SK-N-SH (cell line): Measurements from ENCODE around the gene TPRG1. TPM values are rescaled to one million over a fixed set of nuclear protein-coding genes. Genes with fewer than 3 reads are reported as not detected.

Experiments
- CTCF ChIA-PET: fragments of 300-600, 350-600 bp; formaldehyde crosslinking; extraction: SDS; loops from one replicate; lab custom pipeline; 2021; lab: Yijun Ruan, JAX
- POLR2A ChIA-PET: fragments of 350-600 bp; sonication (Branson Sonifier 250); formaldehyde crosslinking; extraction: SDS; loops from one replicate; lab custom pipeline; 2020; ENCODE audit warnings: antibody characterized with exemption, inconsistent platforms; lab: Yijun Ruan, JAX
- DNase-seq: peaks from one replicate; pipeline ENCODE4 v3.0.0; 2012
- H2AFZ ChIP-seq: fragments of 200-600 bp; sonication (generic); 2 replicates; pipeline ENCODE4 v1.8.1; 2016; ENCODE audit warnings: antibody characterized with exemption, mild to moderate bottlenecking, low read depth
- H3F3A ChIP-seq: fragments of 200-600 bp; sonication (generic); replicated peaks from 2 replicates; pipeline ENCODE3; 2016; ENCODE audit warnings: antibody characterized with exemption, mild to moderate bottlenecking; ENCODE audit not compliant: insufficient read depth
- H3K27ac ChIP-seq, 2 experiments: fragments of 200-500 bp in 1 of 2; fragments of 200-600 bp in 1 of 2; sonication (Bioruptor generic) in 1 of 2; sonication (generic), shearing (Covaris generic) in 1 of 2; 2 replicates each; pipeline versions ENCODE4 v1.5.1 to v1.6.1; 2014 to 2016; ENCODE audit warnings: low read depth in 2 of 2, inconsistent platforms in 1 of 2, low read length in 1 of 2, mild to moderate bottlenecking in 1 of 2, mixed read lengths in 1 of 2
- H3K27me3 ChIP-seq: fragments of 200-600 bp; sonication (generic), shearing (Covaris generic); 2 replicates; pipeline ENCODE4 v1.6.1; 2016; ENCODE audit warnings: mixed run types; ENCODE audit not compliant: insufficient read depth
- H3K36me3 ChIP-seq, 2 experiments: fragments of 200-500 bp in 1 of 2; fragments of 200-600 bp in 1 of 2; sonication (Bioruptor generic) in 1 of 2; sonication (generic) in 1 of 2; replicated peaks in 1 of 2; 2 replicates each; pipeline versions ENCODE3 to v1.5.1; 2014 to 2016; ENCODE audit warnings: low read length in 1 of 2, mild to moderate bottlenecking in 1 of 2; ENCODE audit not compliant: insufficient read depth in 2 of 2, control insufficient read depth in 1 of 2
- H3K4me1 ChIP-seq, 2 experiments: fragments of 200-500 bp in 1 of 2; fragments of 200-600 bp in 1 of 2; sonication (Bioruptor generic) in 1 of 2; sonication (generic), shearing (Covaris generic) in 1 of 2; 2 replicates each; pipeline versions ENCODE4 v1.5.1 to v1.6.1; 2014 to 2016; ENCODE audit warnings: low read depth in 1 of 2, low read length in 1 of 2, mixed run types in 1 of 2; ENCODE audit not compliant: insufficient read depth in 2 of 2, control insufficient read depth in 1 of 2
- H3K4me2 ChIP-seq: fragments of 200-600 bp; sonication (generic), shearing (Covaris generic); 2 replicates; pipeline ENCODE4 v1.6.1; 2017; ENCODE audit warnings: mixed run types
- H3K4me3 ChIP-seq, 2 experiments: fragments of 200-500 bp in 1 of 2; fragments of 200-600 bp in 1 of 2; sonication (Bioruptor generic) in 1 of 2; sonication (generic), shearing (Covaris generic) in 1 of 2; 2 replicates each; pipeline versions ENCODE4 v1.5.1 to v1.8.1; 2014 to 2016; ENCODE audit warnings: low read depth in 2 of 2, inconsistent platforms in 1 of 2, low read length in 1 of 2, mild to moderate bottlenecking in 1 of 2, mixed read lengths in 1 of 2, moderate library complexity in 1 of 2
- H3K79me2 ChIP-seq: fragments of 200-600 bp; sonication (generic); 2 replicates; pipeline ENCODE4 v1.8.1; 2017; ENCODE audit warnings: mild to moderate bottlenecking; ENCODE audit not compliant: insufficient read depth
- H3K9ac ChIP-seq: fragments of 200-600 bp; sonication (generic); 2 replicates; pipeline ENCODE4 v1.6.1; 2017; ENCODE audit warnings: mixed run types
- H3K9me2 ChIP-seq: fragments of 200-600 bp; sonication (generic); 2 replicates; pipeline ENCODE4 v1.6.1; 2017; ENCODE audit warnings: mixed run types
- H3K9me3 ChIP-seq: fragments of 200-600 bp; sonication (generic); 2 replicates; pipeline ENCODE4 v1.6.1; 2017; ENCODE audit warnings: mixed run types, mild to moderate bottlenecking, moderate library complexity
- H4K20me1 ChIP-seq: fragments of 200-600 bp; sonication (generic); 2 replicates; pipeline ENCODE4 v1.6.1; 2017; ENCODE audit warnings: mild to moderate bottlenecking, mixed run types; ENCODE audit not compliant: insufficient read depth
- CHD2 ChIP-seq: fragments of 150-350 bp; IDR thresholded peaks from 2 replicates; pipeline ENCODE4 v1.6.1; 2018; ENCODE audit warnings: low read length; ENCODE audit not compliant: partially characterized antibody
- EZH2phosphoT487 ChIP-seq: fragments of 200-600 bp; sonication (generic); IDR thresholded peaks from 2 replicates; pipeline ENCODE4 v1.6.1; 2017; ENCODE audit warnings: low read depth, mixed run types, mild to moderate bottlenecking, antibody characterized with exemption, moderate library complexity, borderline replicate concordance
- FOXJ3 ChIP-seq: sonication (generic); formaldehyde crosslinking; IDR thresholded peaks from 2 replicates; pipeline ENCODE4 v1.5.1; 2020; ENCODE audit warnings: mild to moderate bottlenecking, missing genetic modification reagents
- JUND ChIP-seq: IDR thresholded peaks from 2 replicates; pipeline ENCODE4 v1.4.0; 2012
- NRF1 ChIP-seq: IDR thresholded peaks from 2 replicates; pipeline ENCODE4 v1.6.1; 2012; ENCODE audit warnings: low read depth, mild to moderate bottlenecking, low read length
- POLR2AphosphoS5 ChIP-seq: IDR thresholded peaks from 2 replicates; pipeline ENCODE4 v1.6.1; 2012; ENCODE audit warnings: low read depth, low read length
- RAD21 ChIP-seq: IDR thresholded peaks from 2 replicates; pipeline ENCODE4 v1.6.1; 2012; ENCODE audit warnings: mild to moderate bottlenecking, low read length
- REST ChIP-seq: IDR thresholded peaks from 2 replicates; pipeline ENCODE4 v1.6.1; 2012; ENCODE audit warnings: mild to moderate bottlenecking, low read depth, low read length, moderate library complexity
- RXRA ChIP-seq: IDR thresholded peaks from 2 replicates; pipeline ENCODE4 v1.4.0; 2012; ENCODE audit warnings: low read depth, mild to moderate bottlenecking, borderline replicate concordance
- SIN3A ChIP-seq: IDR thresholded peaks from 2 replicates; pipeline ENCODE4 v1.6.1; 2012; ENCODE audit warnings: low read depth, mild to moderate bottlenecking, low read length, moderate library complexity, borderline replicate concordance
- SMC3 ChIP-seq: IDR thresholded peaks from 2 replicates; pipeline ENCODE4 v1.6.1; 2012; ENCODE audit warnings: low read depth, low read length, improper control_type of control experiment
- TAF1 ChIP-seq: IDR thresholded peaks from 2 replicates; pipeline ENCODE4 v1.6.1; 2012; ENCODE audit warnings: low read depth, mild to moderate bottlenecking, low read length, moderate library complexity, borderline replicate concordance
- TEAD4 ChIP-seq: IDR thresholded peaks from 2 replicates; pipeline ENCODE4 v1.4.0; 2012; ENCODE audit warnings: mild to moderate bottlenecking, borderline replicate concordance; ENCODE audit not compliant: insufficient read depth
- YY1 ChIP-seq: IDR thresholded peaks from 2 replicates; pipeline ENCODE4 v1.4.0; 2012; ENCODE audit warnings: low read depth, mild to moderate bottlenecking
- WGBS: methylation state at CpG from one replicate; pipeline ENCODE4 v1.1.6; 2017; ENCODE audit warnings: low lambda C conversion rate; 5-methylcytosine and 5-hydroxymethylcytosine counted together
- polyA plus RNA-seq, 3 experiments: library from polyadenylated mRNA; depleted of rRNA; stranded (reverse); fragments of >200 nt; gene quantifications; 2 replicates each; pipeline ENCODE4 v1.2.3, GENCODE V29; 2012
- TF ChIP-seq, protein P1 (sequence below): fragments of 150-350 bp; IDR thresholded peaks from 2 replicates; pipeline ENCODE4 v1.6.1; 2016; ENCODE audit warnings: mild to moderate bottlenecking, low read depth, low read length
- TF ChIP-seq, protein P2 (sequence below): IDR thresholded peaks from 2 replicates; pipeline ENCODE4 v1.4.0; 2012; ENCODE audit warnings: low read depth
- TF ChIP-seq, protein P3 (sequence below): fragments of 200-600 bp; sonication (generic); IDR thresholded peaks from 2 replicates; pipeline ENCODE4 v1.6.1; 2017; ENCODE audit warnings: antibody characterized with exemption, mild to moderate bottlenecking, moderate library complexity

TPRG1 gene
- polyA plus RNA-seq, 1 of the 3 experiments (the other 2 are of a cell fraction): 0.64 TPM

GRCh38 chr3:189192725-189193124 is 21.0 kb downstream of the TPRG1 start:
- Histone ChIP-seq H3K79me2 (no peaks in the 10 kb centered on the region), H3F3A (no peaks in the 10 kb centered on the region), H3K4me2 (no peak overlapping the region), H2AFZ (no peak overlapping the region), H3K4me1 (no peaks in the 10 kb centered on the region), H3K9me2 (no peaks in the 10 kb centered on the region), H4K20me1 (no peaks in the 10 kb centered on the region), H3K4me3 (no peak overlapping the region), H3K9me3 (no peaks in the 10 kb centered on the region), H3K36me3 (no peaks in the 10 kb centered on the region), H3K27ac (no peak overlapping the region), H3K27me3 (no peaks in the 10 kb centered on the region), H3K9ac (no peak overlapping the region)
- ChIA-PET CTCF (no interaction called here), POLR2A (no interaction called here)
- DNase-seq: no peak
- TF ChIP-seq FOXJ3 (CRISPR knock-in tag): no peak
- TF ChIP-seq POLR2AphosphoS5: no peak
- TF ChIP-seq RAD21: no peak
- TF ChIP-seq, protein P1, sequence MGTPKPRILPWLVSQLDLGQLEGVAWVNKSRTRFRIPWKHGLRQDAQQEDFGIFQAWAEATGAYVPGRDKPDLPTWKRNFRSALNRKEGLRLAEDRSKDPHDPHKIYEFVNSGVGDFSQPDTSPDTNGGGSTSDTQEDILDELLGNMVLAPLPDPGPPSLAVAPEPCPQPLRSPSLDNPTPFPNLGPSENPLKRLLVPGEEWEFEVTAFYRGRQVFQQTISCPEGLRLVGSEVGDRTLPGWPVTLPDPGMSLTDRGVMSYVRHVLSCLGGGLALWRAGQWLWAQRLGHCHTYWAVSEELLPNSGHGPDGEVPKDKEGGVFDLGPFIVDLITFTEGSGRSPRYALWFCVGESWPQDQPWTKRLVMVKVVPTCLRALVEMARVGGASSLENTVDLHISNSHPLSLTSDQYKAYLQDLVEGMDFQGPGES: no peak
- TF ChIP-seq TEAD4: no peak
- no peak for TF ChIP-seq TAF1
- TF ChIP-seq, protein P2, sequence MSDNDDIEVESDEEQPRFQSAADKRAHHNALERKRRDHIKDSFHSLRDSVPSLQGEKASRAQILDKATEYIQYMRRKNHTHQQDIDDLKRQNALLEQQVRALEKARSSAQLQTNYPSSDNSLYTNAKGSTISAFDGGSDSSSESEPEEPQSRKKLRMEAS: no peak
- no peak for TF ChIP-seq JUND
- TF ChIP-seq CHD2: no peak
- no peak for TF ChIP-seq NRF1
- TF ChIP-seq RXRA: no peak
- TF ChIP-seq SIN3A: no peak
- no peak for TF ChIP-seq SMC3
- no peak for TF ChIP-seq EZH2phosphoT487

DNA sequence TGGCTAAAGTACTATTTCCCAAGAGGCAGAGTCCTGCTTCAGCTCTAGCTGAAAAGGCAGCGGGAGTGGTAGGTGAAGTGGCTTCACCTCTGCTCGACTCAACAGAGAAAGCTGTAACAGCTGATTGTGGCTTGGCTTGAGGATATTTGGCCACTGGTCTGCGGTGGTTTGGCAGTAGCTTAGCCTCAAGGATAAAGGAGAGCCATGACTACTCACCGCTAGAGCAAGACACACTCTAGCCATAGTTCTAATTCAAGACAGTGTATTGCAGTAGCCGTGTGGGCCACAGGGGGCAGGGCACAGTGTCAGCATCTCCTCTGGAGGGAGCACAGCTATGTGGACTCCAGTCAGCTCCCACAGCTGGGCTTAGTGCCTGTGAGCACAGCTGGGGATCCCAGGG is 23.5 kb downstream of the TPRG1 start:
- no peaks in the 10 kb centered on the region for H3K9me2 ChIP-seq
- H3K36me3 ChIP-seq: no peaks in the 10 kb centered on the region
- CTCF ChIA-PET: interaction anchor here (1.4 to 3.0 kb wide), 3 partner anchors 12 to 1455 kb away, joined by 4 to 12 read pairs (median 4); no protein-coding TSS in a partner anchor
- TF ChIP-seq REST (no peak), YY1 (no peak)
- TF ChIP-seq, protein P3, sequence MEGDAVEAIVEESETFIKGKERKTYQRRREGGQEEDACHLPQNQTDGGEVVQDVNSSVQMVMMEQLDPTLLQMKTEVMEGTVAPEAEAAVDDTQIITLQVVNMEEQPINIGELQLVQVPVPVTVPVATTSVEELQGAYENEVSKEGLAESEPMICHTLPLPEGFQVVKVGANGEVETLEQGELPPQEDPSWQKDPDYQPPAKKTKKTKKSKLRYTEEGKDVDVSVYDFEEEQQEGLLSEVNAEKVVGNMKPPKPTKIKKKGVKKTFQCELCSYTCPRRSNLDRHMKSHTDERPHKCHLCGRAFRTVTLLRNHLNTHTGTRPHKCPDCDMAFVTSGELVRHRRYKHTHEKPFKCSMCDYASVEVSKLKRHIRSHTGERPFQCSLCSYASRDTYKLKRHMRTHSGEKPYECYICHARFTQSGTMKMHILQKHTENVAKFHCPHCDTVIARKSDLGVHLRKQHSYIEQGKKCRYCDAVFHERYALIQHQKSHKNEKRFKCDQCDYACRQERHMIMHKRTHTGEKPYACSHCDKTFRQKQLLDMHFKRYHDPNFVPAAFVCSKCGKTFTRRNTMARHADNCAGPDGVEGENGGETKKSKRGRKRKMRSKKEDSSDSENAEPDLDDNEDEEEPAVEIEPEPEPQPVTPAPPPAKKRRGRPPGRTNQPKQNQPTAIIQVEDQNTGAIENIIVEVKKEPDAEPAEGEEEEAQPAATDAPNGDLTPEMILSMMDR: peak; percentile 37; the same call in 1 of the 2 replicates
- H4K20me1 ChIP-seq: no peaks in the 10 kb centered on the region
- H3K79me2 ChIP-seq: no peaks in the 10 kb centered on the region
- H3K9ac ChIP-seq: no peak overlapping the region
- no peaks in the 10 kb centered on the region for H3K4me1 ChIP-seq
- no peak for DNase-seq
- WGBS: 32% methylated on average over 4 of the region's 5 CpGs
- H3K27ac ChIP-seq: no peak overlapping the region
- H2AFZ ChIP-seq: no peak overlapping the region
- H3K4me3 ChIP-seq: no peak overlapping the region
- POLR2A ChIA-PET: no interaction called here
- no peaks in the 10 kb centered on the region; the same call in 1 of the 2 replicates for H3K27me3 ChIP-seq
- H3F3A ChIP-seq: no peaks in the 10 kb centered on the region
- no peaks in the 10 kb centered on the region for H3K9me3 ChIP-seq
- no peak overlapping the region for H3K4me2 ChIP-seq
